GM19438 (cell line): Measurements from ENCODE around the gene ANKH.

Experiments
- ATAC-seq: cut with Tn5 transposase; IDR thresholded peaks from one replicate; pipeline ENCODE4 v1.9.1; 2021; ENCODE audit warnings: low read depth; ENCODE audit not compliant: unreplicated experiment

Gene ANKH

GRCh38 chr5:14672082-14672481 is 199.5 kb downstream of the ANKH start:
- ATAC-seq = no peak

- no peak for ATAC-seq
These were observed 200.2 kb downstream of the ANKH start for GRCh38 chr5:14671414-14671813.

- no peak for ATAC-seq
These were observed 201.6 kb downstream of the ANKH start for GRCh38 chr5:14669975-14670374.

GRCh38 chr5:14669415-14669814 is 202.2 kb downstream of the ANKH start:
- ATAC-seq = no peak

- ATAC-seq = no peak
These were observed 203.4 kb downstream of the ANKH start for GRCh38 chr5:14668181-14668591.

- ATAC-seq = no peak
These were observed 203.8 kb downstream of the ANKH start for GRCh38 chr5:14667770-14668169.

- ATAC-seq = no peak
These were observed 204.3 kb downstream of the ANKH start for GRCh38 chr5:14667290-14667689.

GRCh38 chr5:14666357-14666756 is 205.2 kb downstream of the ANKH start:
- no peak for ATAC-seq

- ATAC-seq = peak; percentile 19
These were observed 205.6 kb downstream of the ANKH start for GRCh38 chr5:14665949-14666348.

GRCh38 chr5:14665101-14665822 is 206.3 kb downstream of the ANKH start:
- no peak for ATAC-seq

GRCh38 chr5:14664270-14665100 is 207.1 kb downstream of the ANKH start, which contains the start of gene OTULIN:
TSS of gene OTULIN (plus strand) at chr5:14664718. CDS start at chr5:14664826, 108 bp downstream.
- ATAC-seq = peak; percentile 57

GRCh38 chr5:14663734-14664269 is 207.8 kb downstream of the ANKH start:
- peak; percentile 28 for ATAC-seq

GRCh38 chr5:14662721-14663260 is 208.8 kb downstream of the ANKH start:
- ATAC-seq = no peak

GRCh38 chr5:14660833-14661232 is 210.7 kb downstream of the ANKH start:
- ATAC-seq = no peak

- no peak for ATAC-seq
These were observed 211.6 kb downstream of the ANKH start for GRCh38 chr5:14659821-14660607.

GRCh38 chr5:14656898-14657297 is 214.7 kb downstream of the ANKH start:
- no peak for ATAC-seq

- ATAC-seq = no peak
These were observed 216.3 kb downstream of the ANKH start for GRCh38 chr5:14655146-14655741.
